ENCODE results near the gene QSOX2. TPM values are rescaled to one million over a fixed set of nuclear protein-coding genes. Genes with fewer than 3 reads are reported as not detected.

QSOX2 gene
- total RNA-seq, 2 experiments from 2014 or later, result 50.0 to 57.5 TPM

GRCh38 chr9:136212345-136212950 is 33.2 kb downstream of the QSOX2 start:
- Histone ChIP-seq H3K79me2 (ENCODE audit: insufficient read depth, low read depth, low read length) (no peaks in the 10 kb centered on the region), H3K36me3 (ENCODE audit: insufficient read depth, low read length) (peaks cover 92% of the 10 kb centered on the region), H3K4me3 (ENCODE audit: low read depth, low read length, poor library complexity, severe bottlenecking) (no peak overlapping the region), H3K4me1 (ENCODE audit: insufficient read depth, low read length, poor library complexity, severe bottlenecking) (peaks cover 19% of the 10 kb centered on the region), H3K9me2 (ENCODE audit: insufficient read depth, low read length) (no peaks in the 10 kb centered on the region), H4K20me1 (ENCODE audit: insufficient read depth, low read length) (no peaks in the 10 kb centered on the region), H3K4me2 (ENCODE audit: low read length) (no peak overlapping the region; the same call in 1 of the 2 replicates), H3K9me3 (ENCODE audit: low read length) (no peaks in the 10 kb centered on the region), H3K27ac (ENCODE audit: low read depth, low read length, poor library complexity, severe bottlenecking) (peak overlapping the region; percentile 13), H2AFZ (ENCODE audit: low read length) (no peak overlapping the region)
- ChIA-PET CTCF (ENCODE audit: unreplicated experiment) (no interaction called here), POLR2A (interaction anchor here (0.8 kb wide), 1 partner anchor 11 kb away, joined by 3 read pairs; no protein-coding TSS in a partner anchor)
- intact Hi-C loops (cut with micrococcal nuclease; ENCODE audit: unreplicated experiment), result no loop called here
- TF ChIP-seq CTCF (conservative IDR thresholded peaks at IDR 0.05; ENCODE audit: low read length) (no peak), EZH2phosphoT487 (IDR thresholded peaks at IDR 0.05; ENCODE audit: borderline replicate concordance, low read depth, low read length) (no peak)
- no peak for DNase-seq (ENCODE audit: low spot score)
- BruUV-seq (replicated peaks), result no TSS peak

GRCh38 chr9:136211441-136212344 is 33.9 kb downstream of the QSOX2 start:
- H3K9me2 ChIP-seq (ENCODE audit: insufficient read depth, low read length), result no peaks in the 10 kb centered on the region
- no peak for TF ChIP-seq EZH2phosphoT487 (IDR thresholded peaks at IDR 0.05; ENCODE audit: borderline replicate concordance, low read depth, low read length)
- no peak for TF ChIP-seq CTCF (conservative IDR thresholded peaks at IDR 0.05; ENCODE audit: low read length)
- H3K9me3 ChIP-seq (ENCODE audit: low read length), result no peaks in the 10 kb centered on the region
- H3K4me2 ChIP-seq (ENCODE audit: low read length), result no peak overlapping the region; the same call in 1 of the 2 replicates
- H3K4me3 ChIP-seq (ENCODE audit: low read depth, low read length, poor library complexity, severe bottlenecking), result no peak overlapping the region
- CTCF ChIA-PET (ENCODE audit: unreplicated experiment), result no interaction called here
- DNase-seq (ENCODE audit: low spot score), result peak; percentile 46
- POLR2A ChIA-PET, result interaction anchor here (0.8 kb wide), 1 partner anchor 12 kb away, joined by 3 read pairs; no protein-coding TSS in a partner anchor
- H4K20me1 ChIP-seq (ENCODE audit: insufficient read depth, low read length), result no peaks in the 10 kb centered on the region
- peak overlapping the region; percentile 37 for H3K27ac ChIP-seq (ENCODE audit: low read depth, low read length, poor library complexity, severe bottlenecking)
- intact Hi-C loops (cut with micrococcal nuclease; ENCODE audit: unreplicated experiment), result no loop called here
- no TSS peak for BruUV-seq (replicated peaks)
- H3K4me1 ChIP-seq (ENCODE audit: insufficient read depth, low read length, poor library complexity, severe bottlenecking), result peaks cover 19% of the 10 kb centered on the region
- no peaks in the 10 kb centered on the region for H3K79me2 ChIP-seq (ENCODE audit: insufficient read depth, low read depth, low read length)
- H2AFZ ChIP-seq (ENCODE audit: low read length), result no peak overlapping the region
- peaks cover 87% of the 10 kb centered on the region for H3K36me3 ChIP-seq (ENCODE audit: insufficient read depth, low read length)
